ENCODE results near the gene PPP1R1B.

The PPP1R1B gene

GRCh38 chr17:39671651-39672521 is 45.1 kb downstream of the PPP1R1B start:
- no peak for DNase-seq

GRCh38 chr17:39672522-39673334 is 46.0 kb downstream of the PPP1R1B start:
- no peak for DNase-seq

- no peak for DNase-seq
These were observed 46.8 kb downstream of the PPP1R1B start for GRCh38 chr17:39673335-39674081.

- DNase-seq = no peak
These were observed 47.4 kb downstream of the PPP1R1B start for GRCh38 chr17:39674179-39674578.

GRCh38 chr17:39674702-39675389 is 48.1 kb downstream of the PPP1R1B start:
- DNase-seq = no peak

GRCh38 chr17:39675390-39676082 is 48.8 kb downstream of the PPP1R1B start:
- no peak for DNase-seq

GRCh38 chr17:39676198-39676819 is 49.6 kb downstream of the PPP1R1B start:
- no peak for DNase-seq

GRCh38 chr17:39677072-39677471 is 50.3 kb downstream of the PPP1R1B start:
- DNase-seq = no peak

- DNase-seq = no peak
These were observed 51.0 kb downstream of the PPP1R1B start for GRCh38 chr17:39677542-39678339.

GRCh38 chr17:39678340-39679116 is 51.8 kb downstream of the PPP1R1B start:
- DNase-seq = no peak

- no peak for DNase-seq
These were observed 52.9 kb downstream of the PPP1R1B start for GRCh38 chr17:39679521-39680192.

GRCh38 chr17:39683295-39683939 is 56.7 kb downstream of the PPP1R1B start:
- DNase-seq = no peak

- DNase-seq = no peak
These were observed 57.8 kb downstream of the PPP1R1B start for GRCh38 chr17:39684369-39685192.
